CD14-positive monocyte (primary cell): ENCODE measurements around the gene CEP128. TPM values are rescaled to one million over a fixed set of nuclear protein-coding genes. Genes with fewer than 3 reads are reported as not detected.

Source experiments
- DNase-seq, 3 donors: peaks; one replicate each; pipeline ENCODE4 v3.0.0-alpha.2; 2011 to 2022
- H2AFZ ChIP-seq: 2 replicates; pipeline ENCODE4 v1.6.0; 2012; ENCODE audit warnings: mild to moderate bottlenecking, low read depth, low read length, inconsistent platforms; ENCODE audit not compliant: insufficient read depth, poor library complexity, severe bottlenecking
- H3K27ac ChIP-seq, 2 donors: 1 replicate in 1 of 2; 2 replicates in 1 of 2; pipeline ENCODE4 v1.5.1; 2012 to 2013; ENCODE audit warnings: low read length in 2 of 2, control low read depth in 1 of 2, inconsistent platforms in 1 of 2, low read depth in 1 of 2, mild to moderate bottlenecking in 1 of 2
- H3K27me3 ChIP-seq, 2 donors: one replicate each; pipeline versions ENCODE4 v1.6.0 to v1.6.1; 2011 to 2013; ENCODE audit warnings: low read length in 2 of 2; ENCODE audit not compliant: control insufficient read depth in 2 of 2, insufficient read depth in 2 of 2
- H3K36me3 ChIP-seq, 2 donors: replicated peaks in 1 of 2; 1 replicate in 1 of 2; 2 replicates in 1 of 2; pipeline versions ENCODE4 v1.5.1 to v1.6.1; 2012 to 2013; ENCODE audit warnings: low read length in 2 of 2, control low read depth in 1 of 2, inconsistent platforms in 1 of 2, mild to moderate bottlenecking in 1 of 2; ENCODE audit not compliant: insufficient read depth in 2 of 2, control insufficient read depth in 1 of 2
- H3K4me1 ChIP-seq, 2 donors: 1 replicate in 1 of 2; 2 replicates in 1 of 2; pipeline versions ENCODE4 v1.5.1 to v1.6.1; 2012 to 2013; ENCODE audit warnings: low read length in 2 of 2, control low read depth in 1 of 2, inconsistent platforms in 1 of 2, mild to moderate bottlenecking in 1 of 2, moderate library complexity in 1 of 2; ENCODE audit not compliant: insufficient read depth in 2 of 2, control insufficient read depth in 1 of 2
- H3K4me2 ChIP-seq: replicated peaks from 2 replicates; pipeline ENCODE3; 2012; ENCODE audit warnings: low read length, moderate library complexity, mild to moderate bottlenecking; ENCODE audit not compliant: poor library complexity, severe bottlenecking; ENCODE audit errors: extremely low read depth
- H3K4me3 ChIP-seq, 3 experiments: fragments of 200-600 bp in 1 of 3; sonication (generic) in 1 of 3; replicated peaks in 1 of 3; 1 replicate in 2 of 3; 2 replicates in 1 of 3; pipeline ENCODE4 v1.5.1; 2011 to 2013; ENCODE audit warnings: low read length in 3 of 3, mild to moderate bottlenecking in 3 of 3, control low read depth in 2 of 3, low read depth in 2 of 3, inconsistent platforms in 1 of 3, moderate library complexity in 1 of 3
- H3K79me2 ChIP-seq: 2 replicates; pipeline ENCODE4 v1.6.0; 2012; ENCODE audit warnings: mild to moderate bottlenecking, control low read depth, inconsistent platforms, low read length, moderate library complexity; ENCODE audit not compliant: insufficient read depth
- H3K9ac ChIP-seq: 2 replicates; pipeline ENCODE4 v1.6.0; 2017; ENCODE audit warnings: low read length, mild to moderate bottlenecking; ENCODE audit not compliant: insufficient read depth, poor library complexity, severe bottlenecking
- H3K9me3 ChIP-seq, 2 donors: replicated peaks in 1 of 2; 1 replicate in 1 of 2; 2 replicates in 1 of 2; pipeline versions ENCODE4 v1.5.1 to v1.6.1; 2012 to 2013; ENCODE audit warnings: low read length in 2 of 2, control low read depth in 1 of 2; ENCODE audit not compliant: control insufficient read depth in 1 of 2, insufficient read depth in 1 of 2
- H4K20me1 ChIP-seq: 2 replicates; pipeline ENCODE4 v1.6.0; 2012; ENCODE audit warnings: mild to moderate bottlenecking, low read length, control low read depth, moderate library complexity; ENCODE audit not compliant: insufficient read depth
- H3K27ac Mint-ChIP-seq, 7 donors: one replicate each; pipeline ENCODE4 v1.8.0; 2020; ENCODE audit warnings: mild to moderate bottlenecking in 7 of 7, mixed read lengths in 7 of 7, moderate library complexity in 6 of 7, inconsistent platforms in 2 of 7
- H3K27me3 Mint-ChIP-seq, 3 donors: one replicate each; pipeline ENCODE4 v1.8.0; 2021 to 2022; ENCODE audit warnings: low read depth in 3 of 3, mild to moderate bottlenecking in 3 of 3, mixed read lengths in 3 of 3, moderate library complexity in 3 of 3, inconsistent platforms in 1 of 3
- H3K36me3 Mint-ChIP-seq, 2 donors: one replicate each; pipeline ENCODE4 v1.8.0; 2020; ENCODE audit warnings: mixed read lengths in 2 of 2, inconsistent platforms in 1 of 2, mild to moderate bottlenecking in 1 of 2
- H3K4me1 Mint-ChIP-seq: one replicate; pipeline ENCODE4 v1.8.0; 2020; ENCODE audit warnings: mild to moderate bottlenecking, mixed read lengths
- H3K4me3 Mint-ChIP-seq, 2 donors: one replicate each; pipeline ENCODE4 v1.8.0; 2020; ENCODE audit warnings: mild to moderate bottlenecking in 2 of 2, mixed read lengths in 2 of 2, moderate library complexity in 1 of 2
- H3K9me3 Mint-ChIP-seq, 7 donors: one replicate each; pipeline ENCODE4 v1.8.0; 2020 to 2022; ENCODE audit warnings: mixed read lengths in 7 of 7, mild to moderate bottlenecking in 6 of 7, moderate library complexity in 6 of 7, inconsistent platforms in 2 of 7
- CTCF ChIP-seq: fragments of 200-600 bp; IDR thresholded peaks from one replicate; pipeline ENCODE4 v1.8.0; 2022; ENCODE audit warnings: antibody characterized with exemption, mild to moderate bottlenecking
- WGBS: methylation state at CpG from one replicate; pipeline ENCODE4 v1.1.5; 2013; ENCODE audit warnings: missing lambda C conversion rate; ENCODE audit not compliant: insufficient coverage; 5-methylcytosine and 5-hydroxymethylcytosine counted together
- intact Hi-C, 2 donors: fragments of 100-400 bp; cut with micrococcal nuclease; formaldehyde crosslinking; loops; one replicate each; pipeline versions ENCODE4 v1.15.0 to v1.15.1; 2023
- polyA plus RNA-seq, 3 donors: library from polyadenylated mRNA; depleted of rRNA in 1 of 3; unstranded in 2 of 3; stranded (reverse) in 1 of 3; fragments of 300-500 nt in 2 of 3; fragments of >200 nt in 1 of 3; fragmentation: Illumina TruSeq in 2 of 3; gene quantifications; 1 replicate in 2 of 3; 2 replicates in 1 of 3; pipeline ENCODE4 v1.2.3, GENCODE V29; 2012 to 2021

CEP128 gene
- polyA plus RNA-seq, 3 donors, result 0.41 to 0.88 (median 0.62) TPM

- Histone ChIP-seq H2AFZ (no peak overlapping the region), H4K20me1 (no peaks in the 10 kb centered on the region), H3K4me2 (no peak overlapping the region), H3K36me3 (no peaks in the 10 kb centered on the region), H3K27me3 (no peaks in the 10 kb centered on the region), H3K79me2 (no peaks in the 10 kb centered on the region), H3K4me1 (no peaks in the 10 kb centered on the region), H3K9ac (no peak overlapping the region), H3K9me3 (no peaks in the 10 kb centered on the region), H3K4me3 (no peak overlapping the region), H3K27ac (no peak overlapping the region)
- no peak overlapping the region for H3K27ac Mint-ChIP-seq
- no peak for TF ChIP-seq CTCF
- no CpG with 5 or more reads among the region's 2 CpGs for WGBS
- H3K9me3 Mint-ChIP-seq, result peaks cover 0 to 1% (median 0%) of the 10 kb centered on the region in 7 donors
- H3K4me3 Mint-ChIP-seq, result no peak overlapping the region
- no peaks in the 10 kb centered on the region for H3K36me3 Mint-ChIP-seq
- intact Hi-C loops, result no loop called here
- peaks cover 2 to 3% (median 3%) of the 10 kb centered on the region in 3 donors for H3K27me3 Mint-ChIP-seq
- no peak for DNase-seq
- H3K4me1 Mint-ChIP-seq, result no peaks in the 10 kb centered on the region
Measured at GRCh38 chr14:80974679-80975078, 33.1 kb upstream of the CEP128 start.

GRCh38 chr14:80973931-80974641 is 32.5 kb upstream of the CEP128 start:
- Mint-ChIP-seq H3K27me3 (peaks cover 1 to 3% (median 2%) of the 10 kb centered on the region in 3 donors), H3K9me3 (peaks cover 0 to 1% (median 0%) of the 10 kb centered on the region in 7 donors), H3K4me1 (no peaks in the 10 kb centered on the region), H3K27ac (no peak overlapping the region), H3K4me3 (no peak overlapping the region), H3K36me3 (no peaks in the 10 kb centered on the region)
- DNase-seq, result no peak
- Histone ChIP-seq H3K4me2 (no peak overlapping the region), H3K4me1 (no peaks in the 10 kb centered on the region), H3K9me3 (no peaks in the 10 kb centered on the region), H3K27me3 (no peaks in the 10 kb centered on the region), H3K79me2 (no peaks in the 10 kb centered on the region), H4K20me1 (no peaks in the 10 kb centered on the region), H2AFZ (no peak overlapping the region), H3K4me3 (no peak overlapping the region), H3K36me3 (no peaks in the 10 kb centered on the region), H3K27ac (no peak overlapping the region), H3K9ac (no peak overlapping the region)
- WGBS, result 83% methylated on average over 1 of the region's 5 CpGs
- TF ChIP-seq CTCF, result no peak
- intact Hi-C loops, result no loop called here
